SU-DHL-6 (cell line): ENCODE measurements around the gene TRIML2.

Experiments
- EZH2phosphoT487 ChIP-seq: fragments of 200-600 bp; sonication (generic), shearing (Covaris generic); conservative IDR thresholded peaks from 2 replicates; pipeline ENCODE4 v1.6.1; 2018; ENCODE audit warnings: mild to moderate bottlenecking, antibody characterized with exemption, low read length, moderate library complexity, mixed read lengths
- TF ChIP-seq, protein P1 (sequence below): fragments of 200-600 bp; sonication (generic); IDR thresholded peaks from one replicate; pipeline ENCODE4 v1.5.1; 2017; ENCODE audit warnings: antibody characterized with exemption, mild to moderate bottlenecking, low read length, moderate library complexity; ENCODE audit not compliant: insufficient read depth, poor library complexity, severe bottlenecking

- TF ChIP-seq, protein P1, sequence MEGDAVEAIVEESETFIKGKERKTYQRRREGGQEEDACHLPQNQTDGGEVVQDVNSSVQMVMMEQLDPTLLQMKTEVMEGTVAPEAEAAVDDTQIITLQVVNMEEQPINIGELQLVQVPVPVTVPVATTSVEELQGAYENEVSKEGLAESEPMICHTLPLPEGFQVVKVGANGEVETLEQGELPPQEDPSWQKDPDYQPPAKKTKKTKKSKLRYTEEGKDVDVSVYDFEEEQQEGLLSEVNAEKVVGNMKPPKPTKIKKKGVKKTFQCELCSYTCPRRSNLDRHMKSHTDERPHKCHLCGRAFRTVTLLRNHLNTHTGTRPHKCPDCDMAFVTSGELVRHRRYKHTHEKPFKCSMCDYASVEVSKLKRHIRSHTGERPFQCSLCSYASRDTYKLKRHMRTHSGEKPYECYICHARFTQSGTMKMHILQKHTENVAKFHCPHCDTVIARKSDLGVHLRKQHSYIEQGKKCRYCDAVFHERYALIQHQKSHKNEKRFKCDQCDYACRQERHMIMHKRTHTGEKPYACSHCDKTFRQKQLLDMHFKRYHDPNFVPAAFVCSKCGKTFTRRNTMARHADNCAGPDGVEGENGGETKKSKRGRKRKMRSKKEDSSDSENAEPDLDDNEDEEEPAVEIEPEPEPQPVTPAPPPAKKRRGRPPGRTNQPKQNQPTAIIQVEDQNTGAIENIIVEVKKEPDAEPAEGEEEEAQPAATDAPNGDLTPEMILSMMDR = no peak
- TF ChIP-seq EZH2phosphoT487 = no peak
Measured at GRCh38 chr4:188146618-188147017, 37.2 kb upstream of the TRIML2 start.
